HG03103 (cell line): ENCODE data around the gene URAD.
A peak's percentile ranks its signal among the peaks of the same experiment; 100 is the strongest.
"Not testable (repeated sequence)": the region's sequence is repeated elsewhere in the genome, so short reads cannot be mapped to it uniquely, and the experiment has no call there.

Source experiments
- ATAC-seq: cut with Tn5 transposase; IDR thresholded peaks from one replicate; pipeline ENCODE4 v1.9.1; 2021; ENCODE audit warnings: low read depth; ENCODE audit not compliant: unreplicated experiment

The URAD gene

GRCh38 chr13:27988520-27988919, at the start of gene URAD:
Gene URAD, minus strand, starts transcription at chr13:27988693. Its CDS starts 56 bp downstream, at chr13:27988637.
- no peak for ATAC-seq

- ATAC-seq = no peak
These were observed 48.9 kb upstream of the URAD start for GRCh38 chr13:28037399-28037798.

GRCh38 chr13:28035146-28035782, 46.8 kb upstream of the URAD start:
- ATAC-seq = no peak

DNA sequence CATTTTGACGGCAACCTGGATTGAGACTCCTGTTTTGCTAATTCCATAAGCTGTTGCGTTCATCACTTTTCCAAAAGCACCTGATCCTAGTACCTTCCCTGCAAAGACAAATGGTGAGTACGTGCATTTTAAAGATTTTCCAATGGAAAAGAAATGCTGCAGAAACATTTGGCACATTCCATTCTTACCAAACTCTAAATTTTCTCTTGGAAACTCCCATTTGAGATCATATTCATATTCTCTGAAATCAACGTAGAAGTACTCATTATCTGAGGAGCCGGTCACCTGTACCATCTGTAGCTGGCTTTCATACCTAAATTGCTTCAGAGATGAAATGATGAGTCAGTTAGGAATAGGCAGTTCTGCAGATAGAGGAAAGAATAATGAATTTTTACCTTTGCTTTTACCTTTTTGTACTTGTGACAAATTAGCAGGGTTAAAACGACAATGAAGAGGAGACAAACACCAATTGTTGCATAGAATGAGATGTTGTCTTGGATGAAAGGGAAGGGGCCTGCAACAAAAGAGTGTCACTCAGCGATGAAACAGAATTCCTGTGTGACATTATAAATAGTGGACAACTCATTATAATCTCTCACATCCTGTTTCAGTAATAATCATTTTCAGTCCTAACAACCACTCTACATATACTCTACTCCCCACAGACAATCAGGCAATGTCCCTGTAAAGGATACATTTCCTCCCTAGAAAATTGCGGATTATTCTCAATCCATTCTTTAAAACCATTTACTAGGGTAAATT, 45.6 kb upstream of the URAD start:
- ATAC-seq = no peak

DNA sequence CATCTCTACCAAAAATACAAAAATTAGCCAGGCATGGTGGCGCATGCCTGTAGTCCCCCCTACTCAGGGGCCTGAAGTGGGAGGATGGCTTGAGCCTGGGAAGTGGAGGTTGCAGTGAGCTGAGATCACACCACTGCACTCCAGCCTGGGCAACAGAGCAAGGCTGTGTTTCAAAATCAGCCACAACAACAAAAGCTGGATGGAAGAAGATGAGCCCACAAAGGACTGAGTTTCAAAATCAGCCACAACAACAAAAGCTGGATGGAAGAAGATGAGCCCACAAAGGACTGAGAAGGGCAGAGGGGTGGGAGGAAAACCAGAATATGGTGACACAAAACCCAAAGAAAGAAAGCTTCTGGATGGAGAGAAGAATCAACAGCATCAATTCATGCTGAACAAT, 43.9 kb upstream of the URAD start:
- ATAC-seq = not testable (repeated sequence)

DNA sequence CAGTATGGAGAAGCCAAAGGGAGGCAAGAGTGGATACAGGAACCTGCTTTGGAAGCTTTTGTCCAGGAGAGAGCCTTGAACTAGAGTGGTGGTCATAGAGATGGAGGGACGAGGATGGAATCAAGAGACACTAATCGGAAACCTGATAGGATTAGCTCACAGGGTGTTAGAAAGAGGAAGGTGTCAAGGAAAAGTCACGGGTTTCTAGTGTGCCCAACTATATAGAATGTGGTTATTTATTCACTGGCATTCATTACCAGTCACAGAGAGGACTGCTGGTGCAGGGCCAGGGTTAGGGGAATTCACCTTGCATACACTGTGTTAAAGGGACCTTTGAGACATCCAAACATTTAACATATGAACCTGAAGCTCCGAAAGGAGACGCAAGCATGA, 43.4 kb upstream of the URAD start:
- no peak for ATAC-seq

DNA sequence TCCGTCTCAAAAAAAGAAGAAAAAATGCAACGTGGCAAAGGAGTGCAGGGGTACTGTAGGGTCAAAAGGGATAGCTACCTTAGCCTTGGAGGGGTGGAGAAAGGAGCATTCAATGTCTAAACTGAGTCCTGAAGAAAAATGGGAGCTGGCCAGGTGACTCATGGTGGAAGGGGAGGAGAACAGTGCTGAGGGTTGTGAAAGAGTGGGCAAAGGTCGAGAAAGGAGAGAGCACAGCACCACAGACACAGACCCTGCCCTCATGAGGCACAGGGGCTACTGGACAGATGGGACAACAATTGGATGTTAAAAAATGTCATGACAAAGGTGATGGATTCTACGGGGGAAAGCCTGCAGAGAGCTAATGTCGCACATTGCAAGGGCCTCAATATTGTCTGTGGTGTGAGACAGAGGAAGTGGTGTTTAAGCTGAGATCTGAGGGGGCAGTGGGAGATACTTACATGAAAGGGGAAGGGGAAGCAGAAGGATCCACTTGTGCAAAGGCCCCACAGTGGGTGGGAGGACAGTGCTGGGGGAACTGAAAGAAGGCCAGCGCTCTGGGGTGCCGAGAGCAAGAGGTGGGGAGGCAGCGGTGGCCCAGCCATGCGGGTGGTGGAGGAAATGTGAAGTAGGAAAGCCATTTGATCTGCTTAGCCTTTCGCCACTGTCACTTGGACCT, 42.9 kb upstream of the URAD start:
- peak; percentile 60 for ATAC-seq

GRCh38 chr13:28027607-28028364, 39.3 kb upstream of the URAD start:
- ATAC-seq = no peak

- no peak for ATAC-seq
These were observed 38.6 kb upstream of the URAD start for GRCh38 chr13:28027071-28027470.

DNA sequence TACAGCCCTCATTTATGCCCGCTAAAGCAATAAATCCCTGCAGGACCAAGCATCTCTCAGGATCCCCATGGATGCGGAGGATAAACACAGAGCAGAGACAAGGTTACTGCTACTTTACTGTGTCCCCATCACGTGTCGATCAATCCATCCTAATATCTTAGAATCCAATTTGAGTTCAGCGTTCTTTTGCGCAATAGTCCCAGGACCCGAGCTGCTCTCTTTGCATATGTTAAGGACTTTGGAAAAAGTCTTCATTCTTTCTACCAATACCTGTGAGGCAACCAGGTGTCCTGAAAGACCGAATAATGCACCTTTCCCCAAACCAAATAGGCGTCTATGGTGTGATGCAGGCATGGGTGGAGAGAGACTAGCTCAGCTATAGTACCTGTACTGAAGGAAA, 38.0 kb upstream of the URAD start:
- no peak for ATAC-seq

DNA sequence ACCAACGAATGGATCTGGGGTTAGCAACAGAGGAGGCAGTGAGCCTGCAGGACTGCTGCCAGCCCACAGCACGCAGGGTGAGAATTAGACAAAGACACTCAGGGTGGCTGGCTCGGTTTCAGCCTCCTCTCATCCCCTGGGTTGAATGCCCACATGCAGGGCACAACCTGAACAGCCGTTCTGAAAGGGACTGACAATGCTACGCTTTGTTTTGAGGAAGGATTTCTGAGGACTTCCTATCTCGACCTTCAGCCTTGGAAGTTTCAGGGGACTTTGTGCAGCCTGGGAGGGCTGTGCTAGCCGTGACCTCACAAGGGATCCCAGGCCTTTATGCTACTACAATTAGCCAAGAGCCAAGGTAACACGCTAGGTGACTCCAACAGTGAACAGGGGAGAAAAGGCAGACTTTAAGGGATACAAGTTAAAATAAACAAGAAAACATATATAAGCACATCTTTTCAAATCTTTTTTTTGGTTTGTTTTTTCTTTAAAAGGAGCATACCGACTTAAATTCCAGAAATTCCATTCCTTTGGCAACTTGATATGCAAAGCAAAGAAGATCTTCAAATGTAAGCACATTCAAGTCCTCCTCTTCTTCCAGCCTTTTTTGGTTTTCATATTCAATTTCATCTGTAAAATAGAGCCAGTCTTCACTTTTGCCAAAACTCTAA, 34.5 kb upstream of the URAD start:
- no peak for ATAC-seq

DNA sequence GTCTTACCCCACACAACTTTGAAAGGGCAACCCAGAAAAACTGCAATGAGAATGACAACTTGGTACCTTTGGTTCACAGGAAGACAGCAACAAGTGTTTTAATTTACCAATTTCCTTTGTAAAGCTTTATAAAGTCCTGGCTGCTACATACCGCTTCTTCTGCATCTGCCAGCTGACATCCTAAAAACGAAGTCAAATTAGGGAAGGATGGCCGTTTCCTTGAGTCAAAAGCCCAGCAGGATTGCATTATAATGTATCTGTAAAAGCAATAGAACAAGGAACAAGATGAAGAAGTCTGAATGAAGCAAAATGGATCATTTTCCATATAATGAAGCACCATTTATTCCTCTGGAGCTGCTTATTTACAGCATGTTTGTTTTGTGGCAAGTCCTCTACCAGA, 25.8 kb upstream of the URAD start:
- ATAC-seq = no peak

GRCh38 chr13:28013482-28013881, 25.0 kb upstream of the URAD start:
- no peak for ATAC-seq

DNA sequence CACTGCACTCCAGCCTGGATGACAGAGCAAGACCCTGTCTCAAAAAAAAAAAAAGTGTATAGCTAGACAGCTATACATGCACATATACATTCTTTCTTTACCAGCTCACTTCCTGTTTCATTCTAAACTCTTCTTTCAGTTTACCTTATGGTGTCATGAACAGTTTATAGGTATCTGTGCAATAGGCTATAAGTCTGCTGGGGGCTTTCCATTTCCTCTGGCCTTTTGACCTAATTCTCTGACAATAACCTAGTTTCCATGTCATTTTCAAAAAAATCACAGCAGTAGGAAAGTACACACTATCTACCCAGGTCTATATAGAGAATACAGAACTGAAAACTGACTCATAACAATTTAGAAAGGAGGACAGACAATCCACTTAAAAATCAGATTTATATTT, 24.4 kb upstream of the URAD start:
- peak; percentile 77 for ATAC-seq

- no peak for ATAC-seq
These were observed 23.9 kb upstream of the URAD start for GRCh38 chr13:28012383-28012782.

DNA sequence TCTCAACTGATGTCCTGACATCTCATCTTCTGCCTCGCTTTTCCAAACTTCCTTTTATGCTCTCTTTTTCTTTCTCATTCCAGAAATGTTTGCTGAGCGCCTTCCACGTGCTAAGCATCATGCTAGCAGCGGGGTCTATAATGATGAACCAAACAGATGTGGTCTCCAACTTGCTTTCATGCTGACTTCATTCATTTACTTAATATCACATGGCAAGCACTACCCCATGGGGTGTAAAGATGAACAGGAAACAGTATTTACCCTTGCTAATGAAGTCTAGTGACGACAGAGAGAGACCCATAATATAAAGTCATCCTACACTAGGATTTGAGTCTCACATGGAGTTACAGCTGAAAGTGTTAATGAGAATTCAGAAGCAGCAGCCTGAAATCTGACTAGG, 21.6 kb upstream of the URAD start:
- no peak for ATAC-seq

GRCh38 chr13:28005016-28005415, 16.5 kb upstream of the URAD start:
- ATAC-seq = not testable (repeated sequence)

DNA sequence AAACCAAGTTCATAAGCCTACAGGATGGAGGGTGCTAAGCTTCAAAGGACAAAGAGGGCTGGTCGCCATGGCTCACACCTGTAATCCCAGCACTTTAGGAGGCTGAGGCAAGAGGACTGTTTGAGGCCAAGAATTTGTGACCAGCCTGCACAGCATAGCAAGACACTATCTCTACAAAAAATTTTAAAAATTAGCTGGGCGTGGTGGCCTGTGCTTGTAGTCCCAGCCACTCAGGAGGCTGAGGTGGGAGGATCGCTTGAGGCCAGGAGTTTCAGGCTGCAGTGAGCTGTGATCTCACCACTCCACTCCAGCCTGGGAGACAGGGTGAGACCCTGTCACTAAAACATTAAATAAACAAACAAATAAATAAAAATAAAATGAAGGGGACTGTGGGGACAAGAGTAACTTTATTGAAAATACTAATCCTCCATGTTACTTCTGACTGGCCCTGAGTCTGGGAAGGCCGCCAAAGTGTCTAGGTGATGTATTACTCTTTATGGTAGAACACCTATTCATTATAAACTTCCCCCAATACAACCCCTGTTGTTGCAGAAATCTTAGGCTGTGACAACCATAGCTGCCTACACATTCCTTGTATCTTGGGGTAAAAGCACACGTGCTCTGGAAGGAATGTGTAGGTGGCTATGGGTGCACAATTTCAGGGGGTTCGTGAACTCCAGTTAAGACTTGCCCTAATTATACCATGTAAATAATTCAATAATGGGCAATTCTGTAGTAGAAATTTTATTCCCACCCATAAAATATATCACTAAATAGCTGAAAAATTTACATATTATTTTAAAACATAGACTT, 14.6 kb upstream of the URAD start:
- ATAC-seq = no peak

DNA sequence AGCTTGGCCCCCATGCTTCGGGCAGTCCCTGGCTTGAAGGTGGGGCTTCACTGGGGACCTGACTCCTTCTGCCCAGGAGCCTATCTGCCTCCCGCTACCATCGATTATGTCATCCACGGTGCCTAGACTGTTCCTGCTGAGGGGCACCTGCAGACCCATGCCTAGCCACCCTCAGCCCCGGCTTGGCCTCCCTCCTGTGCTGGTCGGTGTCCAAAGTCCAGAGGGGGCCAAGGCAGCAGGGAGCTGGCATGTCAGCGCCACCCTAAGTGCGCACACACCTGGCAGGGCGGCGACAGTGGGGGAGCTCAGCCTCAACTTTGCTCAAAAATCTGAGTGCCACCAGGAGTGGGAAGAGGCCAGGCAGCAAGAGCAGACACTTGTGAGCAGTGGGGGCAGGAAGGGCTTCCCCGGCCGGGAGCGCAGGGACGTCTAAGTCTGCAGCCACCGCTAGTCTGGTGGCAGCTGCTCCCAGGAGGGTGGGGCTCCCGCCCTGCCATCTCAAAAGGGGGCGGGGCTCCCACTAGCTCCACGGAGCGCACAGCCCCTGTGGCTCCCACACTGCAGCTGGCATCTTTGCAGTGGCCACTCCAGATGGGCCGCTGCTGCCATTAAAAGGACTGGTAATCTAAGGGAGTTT, 13.5 kb upstream of the URAD start:
- no peak for ATAC-seq
